IMR-90 (cell line): ENCODE results near the gene CLCN4. TPM values are rescaled to one million over a fixed set of nuclear protein-coding genes. Genes with fewer than 3 reads are reported as not detected.

Experiments
- ATAC-seq: fragments of 200-7000 bp; cut with Tn5 transposase; 2 replicates; pipeline ENCODE4 v1.9.1; 2020; ENCODE audit warnings: low read depth, mild to moderate bottlenecking, moderate library complexity
- BruUV-seq: library from RNA; stranded (reverse); fragments of 400-500 nt; replicated peaks from 2 replicates; lab custom pipeline; 2021; lab: Mats Ljungman, UMichigan
- CTCF ChIA-PET: fragments of 300-600 bp; formaldehyde crosslinking; extraction: SDS; loops from one replicate; lab custom pipeline; 2021; ENCODE audit warnings: antibody characterized with exemption; lab: Yijun Ruan, JAX
- POLR2A ChIA-PET: fragments of 300-600 bp; sonication (Branson Sonifier 250); formaldehyde crosslinking; loops from one replicate; lab custom pipeline; 2022; ENCODE audit warnings: antibody characterized with exemption; ENCODE audit not compliant: unreplicated experiment; lab: Charles Lee
- DNase-seq: peaks from one replicate; pipeline ENCODE4 v3.0.0; 2013
- H2AFZ ChIP-seq: replicated peaks from 2 replicates; pipeline ENCODE3; 2013; ENCODE audit warnings: low read length, mild to moderate bottlenecking; ENCODE audit not compliant: poor library complexity
- H2AK5ac ChIP-seq: 2 replicates; pipeline ENCODE4 v1.6.1; 2013; ENCODE audit warnings: low read depth, low read length, inconsistent platforms
- H2AK9ac ChIP-seq: replicated peaks from 2 replicates; pipeline ENCODE3; 2013; ENCODE audit warnings: mild to moderate bottlenecking, low read depth, low read length, moderate library complexity; ENCODE audit not compliant: poor library complexity
- H2BK120ac ChIP-seq: 2 replicates; pipeline ENCODE4 v1.6.1; 2013; ENCODE audit warnings: low read depth, low read length, inconsistent platforms
- H2BK15ac ChIP-seq: 3 replicates; pipeline ENCODE4 v1.6.1; 2013; ENCODE audit warnings: low read depth, low read length, inconsistent platforms
- H2BK20ac ChIP-seq: 2 replicates; pipeline ENCODE4 v1.6.1; 2013; ENCODE audit warnings: low read depth, mild to moderate bottlenecking, inconsistent platforms, low read length, moderate library complexity
- H2BK5ac ChIP-seq: 2 replicates; pipeline ENCODE4 v1.6.1; 2013; ENCODE audit warnings: mild to moderate bottlenecking, low read depth, low read length, inconsistent platforms; ENCODE audit not compliant: poor library complexity, severe bottlenecking
- H3K14ac ChIP-seq: replicated peaks from 2 replicates; pipeline ENCODE4 v1.6.1; 2013; ENCODE audit warnings: low read depth, low read length, inconsistent platforms
- H3K18ac ChIP-seq: 2 replicates; pipeline ENCODE4 v1.6.1; 2013; ENCODE audit warnings: low read depth, low read length, control low read depth
- H3K23ac ChIP-seq: 2 replicates; pipeline ENCODE4 v1.6.1; 2013; ENCODE audit warnings: low read depth, low read length, inconsistent platforms
- H3K27ac ChIP-seq: 2 replicates; pipeline ENCODE4 v1.5.1; 2013; ENCODE audit warnings: mild to moderate bottlenecking, control low read depth, low read length; ENCODE audit not compliant: insufficient read depth
- H3K27me3 ChIP-seq: 2 replicates; pipeline ENCODE4 v1.6.1; 2013; ENCODE audit warnings: low read length; ENCODE audit not compliant: control insufficient read depth, insufficient read depth
- H3K36me3 ChIP-seq: 2 replicates; pipeline ENCODE4 v1.6.1; 2013; ENCODE audit warnings: low read length, mixed read lengths; ENCODE audit not compliant: control insufficient read depth, insufficient read depth
- H3K4ac ChIP-seq: 2 replicates; pipeline ENCODE4 v1.6.1; 2013; ENCODE audit warnings: low read depth, low read length, inconsistent platforms
- H3K4me1 ChIP-seq: 2 replicates; pipeline ENCODE4 v1.6.1; 2013; ENCODE audit warnings: low read length, mixed read lengths; ENCODE audit not compliant: control insufficient read depth, insufficient read depth
- H3K4me2 ChIP-seq: 2 replicates; pipeline ENCODE4 v1.6.1; 2013; ENCODE audit warnings: low read depth, mild to moderate bottlenecking, control low read depth, low read length, moderate library complexity
- H3K4me3 ChIP-seq: 2 replicates; pipeline ENCODE4 v1.5.1; 2013; ENCODE audit warnings: low read depth, mild to moderate bottlenecking, control low read depth, low read length, moderate library complexity; ENCODE audit not compliant: insufficient read depth
- H3K56ac ChIP-seq: 2 replicates; pipeline ENCODE4 v1.6.1; 2013; ENCODE audit warnings: low read length, inconsistent platforms; ENCODE audit not compliant: insufficient read depth; ENCODE audit errors: extremely low read depth
- H3K79me1 ChIP-seq, 2 experiments: 2 replicates each; pipeline ENCODE4 v1.6.1; 2013; ENCODE audit warnings: low read length in 2 of 2, inconsistent platforms in 1 of 2, low read depth in 1 of 2
- H3K9ac ChIP-seq: 2 replicates; pipeline ENCODE4 v1.6.1; 2013; ENCODE audit warnings: low read depth, low read length, control low read depth
- H3K9me1 ChIP-seq: 2 replicates; pipeline ENCODE4 v1.6.1; 2013; ENCODE audit warnings: low read length, inconsistent platforms; ENCODE audit not compliant: insufficient read depth
- H3K9me3 ChIP-seq: 2 replicates; pipeline ENCODE4 v1.6.1; 2013; ENCODE audit warnings: low read length; ENCODE audit not compliant: control insufficient read depth, insufficient read depth
- H4K20me1 ChIP-seq: 2 replicates; pipeline ENCODE4 v1.6.1; 2013; ENCODE audit warnings: low read length, inconsistent platforms; ENCODE audit not compliant: insufficient read depth
- H4K5ac ChIP-seq: 2 replicates; pipeline ENCODE4 v1.6.1; 2013; ENCODE audit warnings: mild to moderate bottlenecking, low read depth, low read length, control low read depth
- H4K8ac ChIP-seq, 2 experiments: 2 replicates each; pipeline ENCODE4 v1.6.1; 2013; ENCODE audit warnings: low read depth in 2 of 2, low read length in 2 of 2, control low read depth in 1 of 2, inconsistent platforms in 1 of 2
- H4K91ac ChIP-seq: 2 replicates; pipeline ENCODE4 v1.6.1; 2013; ENCODE audit warnings: low read depth, low read length, inconsistent platforms; ENCODE audit not compliant: insufficient read depth
- MXI1 ChIP-seq: IDR thresholded peaks from 2 replicates; pipeline ENCODE4 v1.6.1; 2012; ENCODE audit warnings: low read depth, mild to moderate bottlenecking, low read length, moderate library complexity, borderline replicate concordance
- RAD21 ChIP-seq: IDR thresholded peaks from 2 replicates; pipeline ENCODE4 v1.6.1; 2012; ENCODE audit warnings: low read length, improper control_type of control experiment
- RFX5 ChIP-seq: IDR thresholded peaks from 2 replicates; pipeline ENCODE4 v1.8.0; 2012; ENCODE audit warnings: low read depth, mild to moderate bottlenecking, low read length, moderate library complexity
- WGBS, 2 experiments: methylation state at CpG; one replicate each; pipeline versions ENCODE4 v1.1.5 to v1.1.7; 2013; ENCODE audit warnings: missing lambda C conversion rate in 2 of 2; ENCODE audit not compliant: insufficient read length in 1 of 2; ENCODE audit errors: extremely low coverage in 2 of 2; 5-methylcytosine and 5-hydroxymethylcytosine counted together
- dilution Hi-C: fragments of 300-500 bp; cut with HindIII; formaldehyde crosslinking; loops from one replicate; pipeline ENCODE4 v1.14.3; 2018; ENCODE audit warnings: low sequenced_read_pairs; ENCODE audit not compliant: unreplicated experiment
- in situ Hi-C: fragments of 300-500 bp; cut with MboI; formaldehyde crosslinking; loops from 3 replicates; pipeline ENCODE4 v1.14.3; 2019; ENCODE audit warnings: low sequenced_read_pairs, inconsistent platforms, mixed read lengths
- intact Hi-C: fragments of 100-400 bp; cut with micrococcal nuclease; formaldehyde crosslinking; loops from 2 replicates; pipeline ENCODE4 v1.10.0; 2022
- polyA plus RNA-seq, 3 experiments: library from polyadenylated mRNA; depleted of rRNA; stranded (reverse); fragments of >200 nt; gene quantifications; 2 replicates each; pipeline ENCODE4 v1.2.3, GENCODE V29; 2012; ENCODE audit warnings: low replicate concordance in 1 of 3
- total RNA-seq: library from RNA; depleted of rRNA; stranded (reverse); fragments of >200 nt; gene quantifications from 2 replicates; pipeline ENCODE4 v1.2.3, GENCODE V29; 2012

The CLCN4 gene
- total and polyA plus RNA-seq, 2 of the 4 experiments (the other 2 are of a cell fraction): 2.2 to 4.5 TPM

DNA sequence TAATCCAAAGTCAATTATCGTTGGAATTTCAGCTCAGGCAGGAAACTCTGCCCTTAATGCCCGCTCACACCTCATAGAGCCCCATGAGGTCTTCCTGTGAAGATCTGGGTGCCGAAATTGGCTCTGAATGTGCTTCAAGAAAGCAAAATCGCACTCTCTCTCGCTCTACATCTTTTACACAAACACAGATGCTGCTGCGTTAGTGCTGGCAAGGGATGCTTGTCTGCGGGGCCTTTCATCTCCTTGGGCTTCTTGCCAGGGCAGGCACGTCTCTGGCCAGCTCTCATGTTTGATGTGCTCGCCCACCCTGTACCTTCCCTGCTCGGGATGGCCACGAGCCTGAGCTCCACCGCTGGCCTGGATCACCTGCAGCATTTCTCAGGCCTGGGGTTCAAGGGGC, 66.5 kb downstream of the CLCN4 start:
- Histone ChIP-seq H4K91ac (no peak overlapping the region), H3K36me3 (no peaks in the 10 kb centered on the region), H2BK5ac (no peak overlapping the region), H3K4ac (no peak overlapping the region), H2AK5ac (no peak overlapping the region), H3K56ac (no peak overlapping the region), H4K5ac (no peak overlapping the region), H3K23ac (no peak overlapping the region), H3K18ac (no peak overlapping the region), H4K8ac (no peak overlapping the region), H3K14ac (no peak overlapping the region), H2BK20ac (no peak overlapping the region), H3K27me3 (no peaks in the 10 kb centered on the region), H2BK120ac (no peak overlapping the region), H3K27ac (no peak overlapping the region), H3K4me3 (no peak overlapping the region), H3K79me1 (no peaks in the 10 kb centered on the region), H3K4me2 (no peak overlapping the region), H3K9me1 (no peaks in the 10 kb centered on the region), H3K9ac (no peak overlapping the region), H4K20me1 (no peaks in the 10 kb centered on the region), H3K4me1 (no peaks in the 10 kb centered on the region), H3K9me3 (no peaks in the 10 kb centered on the region), H2AFZ (no peak overlapping the region), H2AK9ac (no peak overlapping the region), H2BK15ac (no peak overlapping the region)
- intact Hi-C loops: no loop called here
- CTCF ChIA-PET: no interaction called here
- dilution Hi-C loops: no loop called here
- POLR2A ChIA-PET: no interaction called here
- WGBS, 2 experiments: 28% methylated on average over 4 of the region's 12 CpGs; no CpG with 5 or more reads in 1 of the 2 experiments
- DNase-seq (no peak), ATAC-seq (no peak)
- TF ChIP-seq RFX5: no peak
- no peak for TF ChIP-seq MXI1
- TF ChIP-seq RAD21: no peak
- BruUV-seq: no TSS peak
- in situ Hi-C loops: no loop called here
